Activated CD8-positive, alpha-beta T cell treated with anti-CD3 and anti-CD28 coated beads for 36 hours (primary cell): ENCODE measurements around the gene ABHD12. TPM values are rescaled to one million over a fixed set of nuclear protein-coding genes. Genes with fewer than 3 reads are reported as not detected.

Experiments
- ATAC-seq: fragments of 200-7000 bp; cut with Tn5 transposase; one replicate; pipeline ENCODE4 v1.10.0; 2021; ENCODE audit warnings: mild to moderate bottlenecking, moderate library complexity
- CTCF ChIA-PET: fragments of 350-600 bp; sonication (Branson Sonifier 250); formaldehyde crosslinking; loops from one replicate; lab custom pipeline; 2021; ENCODE audit warnings: antibody characterized with exemption; lab: Charles Lee
- POLR2A ChIA-PET: fragments of 350-600 bp; sonication (Branson Sonifier 250); formaldehyde crosslinking; loops from one replicate; lab custom pipeline; 2021; ENCODE audit warnings: antibody characterized with exemption; lab: Charles Lee
- DNase-seq: peaks from one replicate; pipeline ENCODE4 v3.0.0-alpha.2; 2020
- H3K27ac Mint-ChIP-seq: one replicate; pipeline ENCODE4 v1.8.0; 2021; ENCODE audit warnings: mild to moderate bottlenecking, mixed read lengths
- H3K27me3 Mint-ChIP-seq: one replicate; pipeline ENCODE4 v1.8.0; 2021; ENCODE audit warnings: mixed read lengths
- H3K36me3 Mint-ChIP-seq: one replicate; pipeline ENCODE4 v1.8.0; 2021; ENCODE audit warnings: low read depth, mixed read lengths
- H3K4me1 Mint-ChIP-seq: one replicate; pipeline ENCODE4 v1.8.0; 2021; ENCODE audit warnings: low read depth, mixed read lengths
- H3K4me3 Mint-ChIP-seq: one replicate; pipeline ENCODE4 v1.8.0; 2021; ENCODE audit warnings: mild to moderate bottlenecking, moderate library complexity, mixed read lengths
- H3K9me3 Mint-ChIP-seq: one replicate; pipeline ENCODE4 v1.8.0; 2021; ENCODE audit warnings: mixed read lengths
- intact Hi-C: fragments of 100-400 bp; cut with micrococcal nuclease; formaldehyde crosslinking; loops from one replicate; pipeline ENCODE4 v1.10.0; 2022
- total RNA-seq, 2 experiments: library from RNA; stranded (reverse); gene quantifications; one replicate each; pipeline ENCODE4 v1.2.3, GENCODE V29; 2021
- TF ChIP-seq, protein P1 (sequence below): fragments of 200-600 bp; IDR thresholded peaks from one replicate; pipeline ENCODE4 v1.8.0; 2022; ENCODE audit warnings: antibody characterized with exemption, mild to moderate bottlenecking

Gene ABHD12
- total RNA-seq, 2 experiments from 2014 or later: 16.0 to 17.0 TPM

DNA sequence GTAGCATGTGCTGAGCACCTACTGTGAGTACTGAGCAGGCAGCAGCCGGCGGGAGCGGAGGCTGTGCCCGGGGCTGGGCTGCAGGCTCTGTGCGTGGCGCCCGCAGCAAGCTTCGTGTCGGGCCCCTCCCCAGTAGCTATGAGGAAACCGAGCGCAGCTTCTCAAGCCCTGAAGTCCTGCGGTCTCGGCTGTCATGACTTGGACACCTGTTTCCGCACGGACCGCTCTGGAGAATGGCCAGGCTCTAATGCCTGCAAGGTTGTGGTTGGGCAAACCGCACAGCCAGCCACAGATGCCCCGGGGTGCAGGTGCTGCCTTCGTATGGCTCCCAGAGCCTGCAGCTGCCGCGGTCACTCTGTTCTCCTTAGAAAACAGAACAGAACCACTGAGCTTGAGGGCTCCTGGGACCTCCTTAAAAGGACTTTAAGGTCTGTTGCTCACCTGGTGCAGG is 109.1 kb downstream of the ABHD12 start:
- no peak for DNase-seq

DNA sequence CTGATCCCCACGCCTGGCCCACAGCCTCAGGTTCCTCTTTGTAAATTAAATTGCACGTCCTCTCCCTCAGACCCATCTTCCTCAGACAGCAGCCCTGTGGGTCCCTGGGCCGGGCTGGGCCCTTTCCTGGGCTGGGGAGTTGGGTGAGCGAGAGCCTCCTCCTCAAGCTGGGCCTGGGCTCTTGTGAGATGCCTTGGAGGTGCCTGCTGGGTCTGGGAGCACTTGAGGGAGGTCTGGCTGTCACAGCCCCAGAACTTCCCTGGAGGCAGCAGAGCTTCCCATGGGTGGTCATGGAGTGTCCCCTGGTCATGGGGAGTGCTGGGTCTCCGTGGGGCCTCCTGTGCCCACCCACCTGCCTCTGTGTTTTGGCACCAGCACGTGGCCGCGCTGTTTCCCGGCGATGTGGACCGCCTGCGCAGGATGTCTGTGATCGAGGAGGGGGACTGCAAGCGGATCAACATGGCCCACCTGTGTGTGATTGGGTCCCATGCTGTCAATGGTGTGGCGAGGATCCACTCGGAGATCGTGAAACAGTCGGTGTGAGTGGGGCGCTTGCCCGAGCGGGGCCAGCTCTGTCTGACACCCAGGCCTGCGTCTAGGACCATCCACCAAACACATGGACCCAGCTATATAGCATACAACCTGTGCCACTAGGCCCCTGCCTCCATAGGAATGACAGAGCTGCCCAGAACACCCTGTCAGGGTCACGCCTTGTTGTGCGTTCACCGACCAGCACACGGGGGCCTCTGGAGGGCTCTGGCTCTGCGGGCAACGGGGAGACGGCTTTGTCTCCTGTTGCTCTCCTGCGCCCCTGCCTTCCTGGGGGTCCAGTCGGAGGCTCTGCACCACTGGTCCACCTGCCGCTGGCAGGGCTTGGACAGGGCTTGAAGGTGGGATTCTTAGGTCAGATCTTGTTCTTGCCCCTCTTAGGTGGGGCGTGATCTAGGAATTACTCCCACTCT is 109.8 kb downstream of the ABHD12 start:
- no peak for ATAC-seq
- no peaks in the 10 kb centered on the region for H3K27me3 Mint-ChIP-seq
- intact Hi-C loops: no loop called here
- no peak overlapping the region for H3K4me3 Mint-ChIP-seq
- POLR2A ChIA-PET: interaction anchor here (1.3 kb wide), 1 partner anchor 14 kb away, joined by 4 read pairs; no protein-coding TSS in a partner anchor
- TF ChIP-seq, protein P1, sequence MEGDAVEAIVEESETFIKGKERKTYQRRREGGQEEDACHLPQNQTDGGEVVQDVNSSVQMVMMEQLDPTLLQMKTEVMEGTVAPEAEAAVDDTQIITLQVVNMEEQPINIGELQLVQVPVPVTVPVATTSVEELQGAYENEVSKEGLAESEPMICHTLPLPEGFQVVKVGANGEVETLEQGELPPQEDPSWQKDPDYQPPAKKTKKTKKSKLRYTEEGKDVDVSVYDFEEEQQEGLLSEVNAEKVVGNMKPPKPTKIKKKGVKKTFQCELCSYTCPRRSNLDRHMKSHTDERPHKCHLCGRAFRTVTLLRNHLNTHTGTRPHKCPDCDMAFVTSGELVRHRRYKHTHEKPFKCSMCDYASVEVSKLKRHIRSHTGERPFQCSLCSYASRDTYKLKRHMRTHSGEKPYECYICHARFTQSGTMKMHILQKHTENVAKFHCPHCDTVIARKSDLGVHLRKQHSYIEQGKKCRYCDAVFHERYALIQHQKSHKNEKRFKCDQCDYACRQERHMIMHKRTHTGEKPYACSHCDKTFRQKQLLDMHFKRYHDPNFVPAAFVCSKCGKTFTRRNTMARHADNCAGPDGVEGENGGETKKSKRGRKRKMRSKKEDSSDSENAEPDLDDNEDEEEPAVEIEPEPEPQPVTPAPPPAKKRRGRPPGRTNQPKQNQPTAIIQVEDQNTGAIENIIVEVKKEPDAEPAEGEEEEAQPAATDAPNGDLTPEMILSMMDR: no peak
- H3K27ac Mint-ChIP-seq: no peak overlapping the region
- peaks cover 1% of the 10 kb centered on the region for H3K4me1 Mint-ChIP-seq
- H3K9me3 Mint-ChIP-seq: no peaks in the 10 kb centered on the region
- CTCF ChIA-PET: interaction anchor here (0.6 to 1.2 kb wide), 2 partner anchors 21 to 838 kb away, joined by 4 to 5 read pairs; no protein-coding TSS in a partner anchor
- peaks cover 16% of the 10 kb centered on the region for H3K36me3 Mint-ChIP-seq
- DNase-seq: no peak

More for the DNA sequence above, 109.1 kb downstream of the ABHD12 start:
- Mint-ChIP-seq H3K27me3 (no peaks in the 10 kb centered on the region), H3K9me3 (no peaks in the 10 kb centered on the region), H3K4me3 (no peak overlapping the region), H3K36me3 (peaks cover 18% of the 10 kb centered on the region), H3K27ac (no peak overlapping the region), H3K4me1 (peaks cover 1% of the 10 kb centered on the region)
- TF ChIP-seq, protein P1: no peak
- POLR2A ChIA-PET: interaction anchor here (1.3 kb wide), 1 partner anchor 13 kb away, joined by 4 read pairs; no protein-coding TSS in a partner anchor
- intact Hi-C loops: no loop called here
- peak; percentile 30 for ATAC-seq
- CTCF ChIA-PET: no interaction called here

DNA sequence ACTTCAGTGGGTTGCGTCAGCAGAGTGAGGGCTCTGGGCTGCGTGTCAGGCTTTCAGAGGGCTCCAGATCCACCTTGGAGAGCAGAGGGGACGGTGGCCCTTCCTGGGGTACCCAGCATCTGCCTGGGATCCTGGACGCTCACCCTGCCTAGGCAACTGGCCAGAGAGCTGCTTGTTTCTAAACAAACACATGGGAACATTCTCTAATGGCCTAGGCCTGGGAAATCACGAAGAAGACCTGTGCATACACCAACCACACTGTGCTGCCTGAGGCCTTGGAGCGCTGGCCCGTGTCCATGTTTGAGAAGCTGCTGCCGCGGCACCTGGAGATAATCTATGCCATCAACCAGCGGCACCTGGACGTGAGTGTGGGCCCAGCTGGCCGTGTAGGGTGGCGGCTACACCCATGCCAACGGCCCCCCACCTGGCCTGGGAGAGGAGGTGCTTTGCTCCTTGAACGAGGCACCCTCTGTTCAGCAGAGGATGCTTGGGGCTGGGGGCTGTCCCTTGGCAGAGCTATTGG is 110.5 kb downstream of the ABHD12 start:
- Mint-ChIP-seq H3K9me3 (no peaks in the 10 kb centered on the region), H3K36me3 (peaks cover 12% of the 10 kb centered on the region), H3K4me1 (peaks cover 1% of the 10 kb centered on the region), H3K4me3 (no peak overlapping the region), H3K27me3 (no peaks in the 10 kb centered on the region), H3K27ac (no peak overlapping the region)
- CTCF ChIA-PET: interaction anchor here (0.6 to 1.2 kb wide), 2 partner anchors 21 to 838 kb away, joined by 4 to 5 read pairs; no protein-coding TSS in a partner anchor
- intact Hi-C loops: no loop called here
- DNase-seq (no peak), ATAC-seq (no peak)
- POLR2A ChIA-PET: no interaction called here
- TF ChIP-seq, protein P1: no peak

DNA sequence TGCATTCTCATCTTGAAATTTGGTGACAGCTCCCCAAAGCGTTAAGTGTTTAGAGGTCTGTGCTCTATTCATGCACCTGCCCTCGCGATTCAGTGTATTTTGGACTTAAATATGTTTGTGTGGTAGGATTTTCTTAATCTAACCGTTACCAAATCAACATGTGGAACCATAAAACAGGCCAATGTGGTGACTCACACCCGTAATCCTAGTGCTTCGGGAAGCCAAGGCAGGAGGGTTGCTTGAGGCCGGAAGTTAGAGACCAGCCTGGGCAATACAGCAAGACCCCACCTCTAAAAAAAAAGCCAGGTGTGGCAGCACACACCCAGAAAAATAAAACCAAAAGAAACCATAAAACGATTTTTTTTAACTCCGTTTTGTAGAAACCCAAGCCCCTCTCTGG is 111.2 kb downstream of the ABHD12 start:
- Mint-ChIP-seq H3K4me1 (peaks cover 1% of the 10 kb centered on the region), H3K27me3 (no peaks in the 10 kb centered on the region), H3K27ac (no peak overlapping the region), H3K4me3 (no peak overlapping the region), H3K9me3 (no peaks in the 10 kb centered on the region), H3K36me3 (peaks cover 12% of the 10 kb centered on the region)
- intact Hi-C loops: no loop called here
- DNase-seq: no peak
- TF ChIP-seq, protein P1: no peak
- ATAC-seq: no peak
- ChIA-PET POLR2A (no interaction called here), CTCF (no interaction called here)
